ENCODE data around the gene RLBP1. TPM values are rescaled to one million over a fixed set of nuclear protein-coding genes. Genes with fewer than 3 reads are reported as not detected.
A peak's percentile ranks its signal among the peaks of the same experiment; 100 is the strongest.

The RLBP1 gene
- total and polyA plus RNA-seq, 9 of the 15 experiments (the other 6 are each of a cell fraction or from before 2014, with no cell fraction given), result 0.05 TPM; not detected in 8

GRCh38 chr15:89177633-89178306, 43.6 kb downstream of the RLBP1 start (continued):
- TF ChIP-seq TEAD4 (IDR thresholded peaks at IDR 0.05; ENCODE audit: low read length) (peak; percentile 6; the same call in 1 of the 2 replicates), TEAD4 (CRISPR knock-in tag; IDR thresholded peaks at IDR 0.05; ENCODE audit: borderline replicate concordance) (no peak), TRIM25 (IDR thresholded peaks at IDR 0.05; ENCODE audit: borderline replicate concordance) (no peak), RAD21 (CRISPR knock-in tag; conservative IDR thresholded peaks at IDR 0.05 in 1 of 2, IDR thresholded peaks at IDR 0.05 in 1 of 2) (peak; percentile 74 to 83), ZNF384 (IDR thresholded peaks at IDR 0.05; ENCODE audit: low read depth, low read length) (peak; percentile 77), SMAD3 (CRISPR knock-in tag; conservative IDR thresholded peaks at IDR 0.05) (no peak), MEIS2 (IDR thresholded peaks at IDR 0.05; ENCODE audit: partially characterized antibody) (peak; percentile 47), MNT (conservative IDR thresholded peaks at IDR 0.05) (no peak), ELF4 (CRISPR knock-in tag; IDR thresholded peaks at IDR 0.05) (no peak), CTCF (IDR thresholded peaks at IDR 0.05 in 2 of 3, conservative IDR thresholded peaks at IDR 0.05 in 1 of 3; ENCODE audit: insufficient read depth in 2 of 3, low read depth in 1 of 3, low read length in 3 of 3) (peak; percentile 80 to 83 (median 81)), SNAPC5 (CRISPR knock-in tag; IDR thresholded peaks at IDR 0.05) (no peak)

Data from K562 (cell line).